GM21619 (cell line): ENCODE data around the gene SIAE.

Source experiments
- ATAC-seq: cut with Tn5 transposase; IDR thresholded peaks from one replicate; pipeline ENCODE4 v1.9.1; 2021; ENCODE audit not compliant: unreplicated experiment

SIAE gene

DNA sequence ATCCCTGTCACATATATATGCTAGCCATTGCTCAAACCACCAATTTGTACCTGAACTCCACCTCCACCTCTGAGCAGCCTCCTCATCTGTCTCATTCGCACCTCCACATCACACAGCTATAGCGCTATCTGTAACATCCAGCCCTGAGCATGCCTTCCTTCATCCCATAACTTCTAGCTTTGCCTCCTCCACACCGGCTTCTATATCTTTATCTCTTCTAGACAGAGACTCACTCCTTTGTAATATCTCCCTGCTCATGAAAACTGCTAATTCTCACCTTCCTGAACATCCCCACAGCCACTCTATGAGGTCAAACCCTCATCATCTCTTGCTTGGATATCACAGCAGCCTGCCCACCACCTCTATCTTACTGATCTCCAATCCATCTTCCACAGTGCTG lies 5.9 kb downstream of the SIAE start:
- no peak for ATAC-seq

DNA sequence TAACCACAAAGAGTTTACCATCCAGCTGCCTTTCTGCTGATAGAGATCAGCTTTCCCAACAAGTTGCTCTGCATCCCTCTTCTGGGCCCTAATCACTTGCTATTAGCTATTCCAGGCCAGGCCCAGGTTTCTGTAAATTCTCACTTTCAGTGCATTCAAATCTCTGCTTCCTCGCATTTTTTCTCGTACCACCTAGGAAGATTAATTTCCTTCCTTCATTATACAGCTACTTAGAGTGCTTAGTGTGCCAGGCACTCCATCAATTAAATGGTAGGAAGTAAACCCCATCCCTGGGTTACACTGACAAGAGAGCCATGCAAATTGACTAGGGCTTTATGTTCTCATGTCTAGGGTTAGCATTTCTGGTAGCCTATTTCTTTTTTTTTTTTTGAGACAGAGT lies 9.7 kb downstream of the SIAE start:
- ATAC-seq: no peak

DNA sequence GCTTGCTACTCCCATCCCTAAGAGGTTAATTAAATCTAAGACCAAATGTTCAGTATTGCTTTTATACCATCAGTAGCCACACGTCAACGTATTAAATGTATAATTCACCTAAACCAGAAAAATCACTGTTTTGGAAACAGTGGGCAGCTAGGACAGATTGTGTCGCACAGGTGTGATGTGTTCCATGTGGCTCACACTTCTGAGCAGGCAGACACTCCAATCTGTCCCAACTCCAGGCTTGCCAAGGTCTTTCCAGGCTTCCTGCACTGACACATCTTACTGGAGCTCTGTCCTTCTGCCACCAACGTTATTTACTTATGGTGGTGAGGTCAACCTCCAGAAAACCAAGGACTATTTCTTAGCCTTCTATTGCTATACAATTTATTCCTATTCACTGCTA lies 11.4 kb downstream of the SIAE start:
- no peak for ATAC-seq

DNA sequence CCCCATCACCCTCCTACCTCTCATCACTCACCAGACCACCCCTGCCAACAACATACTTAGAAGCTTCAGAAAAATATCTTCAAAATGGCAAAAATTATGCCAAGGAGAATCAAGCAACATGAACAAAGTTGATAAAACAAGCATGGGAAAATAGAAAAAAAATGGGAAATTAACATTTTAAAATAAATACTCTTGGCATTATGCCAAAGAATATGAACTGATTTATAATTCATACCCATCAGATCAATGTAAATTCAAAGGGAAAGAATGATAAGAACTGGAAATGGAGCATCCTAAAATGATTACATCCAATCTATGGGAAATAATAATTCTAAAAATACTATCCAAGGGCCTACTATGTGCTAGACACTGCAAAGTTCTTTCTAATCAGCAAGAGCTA lies 12.0 kb downstream of the SIAE start:
- ATAC-seq: no peak

DNA sequence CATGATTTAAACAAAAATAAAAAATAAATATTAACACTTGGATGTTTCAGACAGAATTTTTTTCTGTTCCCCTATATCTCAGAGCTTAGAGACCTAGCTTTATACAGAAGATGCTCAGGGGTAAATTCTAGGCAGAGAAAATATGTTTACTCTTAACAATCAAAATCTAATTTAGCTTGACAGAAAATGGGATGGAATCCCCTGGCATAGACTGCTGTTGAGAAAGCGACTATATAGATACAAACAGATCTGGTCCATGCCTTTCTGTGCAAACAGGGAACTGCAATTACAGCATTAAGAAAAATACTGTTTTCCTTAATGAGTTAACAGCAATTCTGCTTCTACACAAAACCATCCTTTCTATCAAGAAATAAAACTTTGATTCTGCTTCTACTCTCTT lies 14.6 kb downstream of the SIAE start:
- ATAC-seq: no peak

DNA sequence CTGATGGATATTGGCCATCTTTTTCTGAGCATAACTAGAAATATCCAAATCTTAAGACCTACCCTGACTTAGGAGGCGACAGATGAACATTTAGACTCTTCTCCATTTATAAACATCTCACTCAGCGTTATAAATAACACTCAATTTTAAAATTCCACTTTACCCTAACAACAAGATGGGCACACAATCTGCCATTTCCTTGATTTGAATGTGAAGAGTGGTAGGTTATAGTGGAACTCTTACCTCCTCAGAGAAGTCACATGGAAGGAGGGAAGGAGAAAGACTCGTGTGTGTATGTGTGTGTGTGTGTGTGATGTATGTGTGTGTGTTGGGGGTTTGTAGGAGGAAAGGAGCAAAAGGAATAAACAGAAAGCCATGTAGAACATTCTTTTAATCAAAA lies 15.0 kb downstream of the SIAE start:
- no peak for ATAC-seq

DNA sequence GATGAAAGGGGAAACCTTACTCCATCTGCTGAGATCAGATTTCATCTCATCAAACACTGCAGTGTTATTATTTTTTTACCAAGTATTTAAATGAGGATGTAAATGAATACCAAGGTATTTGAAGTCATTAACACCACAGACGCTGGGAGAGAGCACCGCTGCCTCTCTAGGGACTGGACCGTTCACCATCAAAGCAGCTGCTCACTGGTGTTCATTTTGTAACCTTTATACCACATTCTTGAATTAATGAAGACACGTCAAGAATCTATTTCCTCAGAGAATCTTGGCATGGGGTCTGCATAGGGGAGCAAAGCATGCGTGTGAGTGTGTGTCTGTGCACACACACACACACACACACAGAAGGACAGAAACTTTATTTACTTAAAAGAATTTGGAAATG lies 15.6 kb downstream of the SIAE start:
- ATAC-seq: no peak

DNA sequence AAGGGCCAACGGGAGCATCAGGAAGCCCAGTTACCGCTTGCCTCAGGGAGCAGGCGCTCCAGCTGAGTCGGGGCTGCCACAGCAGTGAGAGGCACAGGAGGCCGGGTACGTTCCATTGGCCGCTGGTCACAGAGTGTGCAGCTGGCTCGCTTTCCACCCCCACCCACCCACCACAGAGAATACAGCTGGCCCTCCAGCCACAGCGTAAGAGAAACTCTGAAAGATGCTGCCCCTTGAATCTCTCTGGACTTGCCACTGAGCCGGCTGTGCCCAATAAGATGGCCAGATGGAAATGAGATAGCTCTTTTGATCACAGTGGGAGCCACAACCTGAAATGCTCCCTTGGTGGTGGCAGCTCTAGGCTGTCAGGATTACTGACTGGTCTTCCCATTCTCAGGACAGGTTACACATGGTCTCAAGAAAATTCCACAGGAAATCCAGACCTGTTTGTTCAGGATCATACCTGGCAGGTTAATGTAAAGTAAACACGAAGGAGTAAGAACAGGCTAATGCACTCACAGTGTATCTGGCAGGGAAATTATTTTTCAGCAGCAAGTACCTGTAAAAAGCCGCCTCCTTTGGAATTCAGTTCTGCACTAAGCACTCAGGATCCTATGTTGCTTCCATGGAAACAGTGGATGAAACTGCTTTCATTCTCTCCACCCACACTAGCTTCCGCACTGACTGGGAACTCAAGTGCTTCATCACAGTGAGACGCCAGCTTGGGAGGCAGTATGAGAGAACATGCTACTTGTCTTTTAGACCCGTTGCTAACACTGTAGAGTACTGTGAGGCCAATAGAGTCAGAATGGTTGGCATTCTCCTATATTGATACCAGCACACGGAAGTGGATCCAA lies 16.5 kb downstream of the SIAE start:
- no peak for ATAC-seq

DNA sequence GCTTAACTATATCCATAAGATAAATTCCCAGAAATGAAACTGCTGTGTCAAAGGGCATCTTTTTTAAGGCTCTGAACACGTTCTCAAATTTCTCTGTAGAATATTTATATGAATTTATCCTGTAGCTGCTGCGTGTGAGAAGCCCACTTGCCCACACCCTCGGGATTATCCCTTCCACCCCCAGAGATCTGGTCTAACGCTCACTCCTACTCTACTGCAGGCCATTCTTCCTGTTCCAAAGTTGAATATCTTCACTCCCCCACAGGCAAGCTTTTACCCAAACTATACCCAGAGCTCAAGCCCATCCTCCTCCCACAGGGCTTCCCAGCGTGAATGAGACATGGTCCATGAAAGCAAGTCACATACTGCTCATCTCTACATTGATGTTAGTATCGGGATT lies 24.9 kb downstream of the SIAE start:
- ATAC-seq: no peak

DNA sequence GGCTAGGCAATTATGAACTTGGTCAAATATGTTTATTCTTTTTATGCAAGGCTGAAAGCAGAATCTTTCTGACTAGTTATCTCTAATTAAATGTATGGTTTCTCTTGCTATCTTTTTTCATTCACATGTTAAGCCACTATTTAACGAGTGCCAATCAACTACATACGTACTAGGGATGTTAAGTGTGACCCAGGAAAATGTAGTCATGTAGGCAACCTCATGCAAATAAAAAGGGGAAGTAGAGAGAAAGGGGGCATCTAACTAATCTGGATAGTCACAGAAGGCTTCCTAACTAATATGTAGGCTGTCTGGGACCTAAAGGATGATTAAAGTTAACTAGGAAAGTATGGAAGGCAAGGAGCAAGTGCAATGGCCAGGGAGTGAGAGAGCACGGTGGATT lies 27.4 kb downstream of the SIAE start:
- no peak for ATAC-seq

DNA sequence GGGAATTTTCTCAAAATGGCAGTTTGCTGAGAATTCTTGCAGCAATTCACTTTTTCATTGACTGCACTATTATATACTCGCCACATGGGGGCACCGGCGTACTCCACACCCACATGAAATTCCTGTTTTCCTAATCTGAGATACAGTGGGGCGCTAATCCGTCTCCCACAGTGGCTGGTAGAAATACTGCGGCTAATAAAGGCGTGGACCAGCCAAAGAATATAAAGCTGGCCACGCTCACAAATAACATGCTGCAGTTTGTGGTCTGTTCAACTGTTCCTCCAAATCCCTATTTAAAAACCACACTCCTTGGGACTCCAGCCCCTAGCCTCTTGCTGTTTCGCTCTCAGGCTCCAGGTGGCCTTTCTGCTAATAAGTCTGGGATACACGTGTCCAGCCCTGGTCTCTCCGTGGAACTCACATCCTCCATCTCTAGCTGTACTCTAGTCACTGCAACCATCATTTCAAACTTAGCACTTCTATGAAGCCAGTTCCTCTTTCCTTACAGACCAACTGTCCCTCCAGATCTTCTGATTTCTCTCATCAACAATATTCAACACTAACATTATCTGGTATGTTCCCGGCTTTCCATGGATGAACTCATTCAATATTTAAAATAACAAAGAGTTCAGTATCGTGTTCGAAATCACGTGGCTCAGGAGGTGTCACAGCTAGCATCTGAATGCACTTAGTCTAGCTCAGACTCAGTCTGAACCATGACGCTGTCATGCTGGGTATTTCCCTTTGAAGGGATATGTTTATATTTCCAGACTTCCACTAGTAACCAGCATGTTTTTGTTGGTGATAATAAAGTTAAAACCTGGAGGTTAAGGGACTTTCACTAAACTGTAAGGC lies 28.9 kb downstream of the SIAE start:
- ATAC-seq: peak; percentile 78

DNA sequence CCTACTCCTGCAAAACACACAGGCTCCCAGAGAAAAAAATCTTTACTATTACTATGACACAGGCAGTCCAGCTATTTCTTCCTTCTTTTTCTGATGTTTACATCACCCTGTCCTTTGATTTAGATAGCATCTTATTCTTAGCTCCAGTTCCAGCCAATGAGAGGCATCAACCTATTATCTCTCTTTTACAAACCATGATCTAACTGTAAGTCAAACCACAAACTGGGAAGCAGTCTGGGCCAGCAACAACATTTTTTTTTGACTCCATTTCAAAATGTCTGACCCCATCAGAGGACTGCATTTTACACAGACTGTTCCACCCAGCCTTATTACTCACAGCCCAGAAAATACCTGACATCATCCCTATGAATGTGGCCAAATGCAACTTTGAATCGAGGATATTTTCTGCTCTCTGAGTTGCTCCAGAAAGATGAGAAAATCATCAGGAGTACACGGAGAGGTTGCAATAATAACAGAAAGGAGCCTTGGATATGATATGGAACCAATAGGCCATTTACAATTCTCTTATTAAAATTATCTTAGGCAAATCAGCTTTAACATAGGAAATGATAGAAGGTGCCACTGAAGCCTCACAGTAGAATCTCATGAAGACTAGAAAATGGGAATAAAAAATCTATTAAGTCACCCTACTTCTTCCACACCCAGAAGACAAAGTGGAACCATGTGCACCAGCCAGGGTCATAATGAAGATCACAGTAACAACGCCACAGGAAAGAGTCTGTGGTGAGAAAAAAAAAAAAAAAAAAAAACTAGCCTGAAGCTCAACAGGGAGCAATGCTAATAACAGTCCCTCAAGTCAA lies 29.7 kb downstream of the SIAE start:
- ATAC-seq: no peak

DNA sequence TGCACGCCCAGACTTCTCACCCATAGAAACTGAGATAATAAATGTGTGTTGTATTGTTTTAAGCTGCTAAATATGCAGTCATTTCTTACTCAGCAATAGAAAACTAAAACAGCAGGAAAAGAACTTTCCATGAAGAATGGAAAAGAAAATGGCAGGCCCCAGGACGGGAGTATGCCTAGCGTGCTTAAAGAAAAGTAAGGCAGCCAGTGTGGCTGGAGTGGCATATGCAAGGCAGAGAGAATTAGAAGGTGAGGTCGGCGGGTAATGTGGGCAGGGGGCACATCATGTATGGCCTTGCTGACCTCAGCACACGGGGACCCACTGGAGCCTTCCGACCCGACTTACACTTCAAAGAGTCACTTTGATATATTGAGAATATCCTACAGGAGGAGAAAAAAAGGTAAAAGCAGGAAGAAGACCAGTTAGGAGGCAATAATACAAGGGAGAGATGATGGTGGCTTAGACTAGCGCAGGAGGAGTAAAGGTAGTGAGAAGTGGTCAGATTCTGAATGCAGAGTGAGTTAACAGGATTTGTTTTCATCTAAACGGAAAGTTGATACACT lies 30.4 kb downstream of the SIAE start:
- ATAC-seq: no peak

DNA sequence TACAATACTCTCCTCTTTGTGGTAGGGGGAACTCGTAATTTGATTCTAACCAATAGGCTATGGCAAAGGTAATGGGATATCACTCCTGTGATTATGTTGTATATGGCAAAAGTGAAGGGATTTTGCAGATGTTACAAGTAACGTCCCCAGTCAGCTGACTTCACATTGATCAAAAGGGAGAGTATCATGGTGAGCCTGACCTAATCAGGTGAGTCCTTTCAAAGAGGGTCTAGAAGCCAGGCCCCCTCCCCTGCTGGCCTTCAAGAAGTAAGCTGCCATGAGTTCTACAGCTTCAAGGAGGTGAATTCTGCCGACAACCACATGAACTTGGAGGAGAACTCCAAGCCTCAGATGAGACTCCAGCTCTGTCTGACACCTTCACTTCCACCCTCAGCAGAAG lies 30.9 kb downstream of the SIAE start:
- ATAC-seq: no peak

DNA sequence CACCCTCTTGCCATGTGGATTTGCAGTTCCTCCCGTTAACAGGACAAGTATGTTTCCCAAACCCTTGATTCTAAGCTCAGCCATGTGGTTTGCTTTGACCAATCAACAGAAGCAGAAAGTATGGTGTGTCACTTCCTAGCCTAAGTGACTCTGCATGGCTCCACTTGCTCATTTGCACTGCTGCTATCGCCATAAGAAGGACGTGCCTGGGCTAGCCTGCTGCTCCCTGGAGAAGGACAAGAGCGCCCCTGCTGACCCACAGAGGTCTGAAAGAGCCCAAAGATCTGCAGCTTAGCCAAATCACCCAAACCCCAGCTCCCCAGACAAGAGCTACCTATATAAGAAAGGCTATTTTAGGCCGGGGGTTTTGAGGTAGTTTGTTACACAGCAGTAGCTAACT lies 32.9 kb downstream of the SIAE start:
- no peak for ATAC-seq

DNA sequence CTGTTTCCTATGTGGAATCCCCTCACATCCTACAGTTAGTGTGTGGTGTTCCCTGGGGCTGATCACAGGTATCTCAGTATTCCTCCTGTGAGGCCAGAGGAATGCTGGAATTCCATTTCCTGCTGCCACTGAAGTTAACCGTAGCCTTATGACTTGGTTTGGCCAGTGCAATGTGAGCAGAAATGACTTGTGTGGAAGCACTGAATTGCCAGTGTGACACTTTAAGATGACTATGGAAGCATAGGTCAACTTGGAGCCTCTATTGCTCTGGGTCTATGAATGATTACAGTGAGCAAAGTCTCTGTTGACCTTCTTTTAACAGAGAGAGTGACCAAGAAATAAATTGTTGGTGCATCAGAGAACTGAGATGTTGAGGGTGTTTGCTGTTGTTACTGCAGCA lies 34.4 kb downstream of the SIAE start:
- no peak for ATAC-seq

DNA sequence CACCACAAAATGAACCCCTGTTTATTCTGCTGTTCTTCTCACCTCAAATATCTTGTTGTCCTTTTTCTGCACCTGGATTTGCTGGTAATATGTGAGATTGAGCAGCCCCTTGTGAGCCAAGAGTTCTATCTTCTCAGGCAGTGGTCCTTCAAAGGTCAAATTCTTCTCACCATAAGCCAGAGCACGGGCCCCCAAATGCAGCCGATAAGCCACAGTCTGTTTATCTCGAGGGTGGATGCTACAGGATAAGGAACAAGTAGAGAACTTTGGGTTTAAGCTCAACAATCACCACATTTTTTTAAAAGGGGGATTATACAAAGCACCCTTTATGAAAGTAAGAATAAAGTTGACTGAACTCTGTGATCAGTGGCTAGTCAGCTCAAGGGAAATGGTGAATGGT lies 35.0 kb downstream of the SIAE start:
- ATAC-seq: no peak

DNA sequence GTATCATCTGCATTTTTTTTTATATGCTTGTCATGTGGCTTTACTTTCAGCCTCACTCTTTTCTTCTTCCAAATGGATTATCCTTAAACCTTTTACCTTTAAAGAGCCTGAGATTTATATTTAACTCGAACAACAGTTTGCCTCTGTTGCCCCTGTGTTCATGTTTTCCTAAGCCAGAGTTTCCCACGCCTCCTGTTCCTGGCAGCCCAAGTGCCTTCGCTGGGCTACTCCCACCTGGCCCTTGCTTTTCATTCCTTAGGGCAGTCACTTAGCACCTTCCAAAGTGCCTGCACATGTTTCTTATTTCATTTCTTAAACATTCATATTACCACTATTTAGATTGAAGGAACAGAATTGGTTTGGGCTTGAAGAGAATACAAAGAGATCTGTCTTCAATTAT lies 37.6 kb downstream of the SIAE start:
- no peak for ATAC-seq

DNA sequence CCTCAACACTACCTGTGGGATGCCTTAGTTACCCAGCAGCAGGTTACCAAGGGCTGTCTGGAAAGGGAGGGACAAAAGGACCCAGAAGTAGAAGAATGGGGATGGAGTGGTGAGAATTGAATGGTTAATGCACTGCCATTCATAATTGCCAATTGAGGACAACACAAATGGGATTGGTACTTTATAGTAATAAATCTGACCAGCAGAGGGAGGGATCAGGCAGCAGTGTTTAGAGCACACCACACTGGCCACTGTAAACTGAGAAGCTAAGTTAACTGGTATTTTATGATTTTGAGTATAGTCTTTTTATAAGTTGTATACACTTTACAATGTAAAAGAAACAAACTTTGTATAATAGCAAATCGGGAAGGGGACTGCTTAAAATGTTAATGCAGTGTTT lies 40.2 kb downstream of the SIAE start:
- ATAC-seq: no peak

DNA sequence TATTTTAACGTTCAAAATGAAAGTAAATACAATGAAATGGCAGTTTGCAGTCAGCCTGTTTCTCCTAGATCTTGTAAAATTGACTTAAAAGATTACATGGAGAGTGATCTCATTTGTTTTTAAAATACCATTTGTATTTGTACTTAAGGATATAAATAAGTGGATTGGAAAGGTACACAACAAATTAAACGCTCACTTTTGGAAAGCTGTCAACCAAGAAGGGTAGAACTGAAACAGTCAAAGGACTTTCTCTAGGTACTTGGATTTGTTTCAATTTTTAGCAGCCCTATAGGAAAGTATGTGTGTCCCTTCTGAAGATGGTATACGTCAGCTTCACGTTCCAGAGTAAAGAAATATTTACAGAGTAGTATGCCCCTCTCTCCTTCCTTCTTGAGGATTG lies 43.6 kb downstream of the SIAE start:
- no peak for ATAC-seq

DNA sequence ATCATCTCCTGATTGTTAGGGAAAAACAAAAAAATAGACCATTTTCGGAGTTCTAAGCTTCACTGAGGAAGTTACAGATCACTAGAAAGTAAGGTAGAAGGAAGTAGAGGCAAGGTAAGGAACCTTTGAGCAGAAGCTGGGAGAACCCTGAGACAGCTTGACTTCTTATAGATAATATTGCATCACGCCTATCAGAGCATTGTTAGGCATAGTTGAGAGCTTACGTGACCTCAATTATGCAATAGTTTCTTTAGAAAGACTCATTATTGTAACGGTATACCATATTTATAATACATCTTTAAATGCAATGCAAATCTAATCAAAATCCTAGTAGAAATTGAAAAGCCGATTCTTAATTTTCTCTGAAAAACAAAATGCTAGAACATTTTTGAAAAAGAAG lies 46.0 kb downstream of the SIAE start:
- ATAC-seq: no peak
